SIG-M5 treated with dmso at 0.1 percent for 504 hours (cell line): ENCODE data around the gene PALMD.
A peak's percentile ranks its signal among the peaks of the same experiment; 100 is the strongest.

Experiments
- DNase-seq: peaks from one replicate; lab custom pipeline; 2025; ENCODE audit not compliant: unreplicated experiment; lab: John Stamatoyannopoulos, UW

Gene PALMD

DNA sequence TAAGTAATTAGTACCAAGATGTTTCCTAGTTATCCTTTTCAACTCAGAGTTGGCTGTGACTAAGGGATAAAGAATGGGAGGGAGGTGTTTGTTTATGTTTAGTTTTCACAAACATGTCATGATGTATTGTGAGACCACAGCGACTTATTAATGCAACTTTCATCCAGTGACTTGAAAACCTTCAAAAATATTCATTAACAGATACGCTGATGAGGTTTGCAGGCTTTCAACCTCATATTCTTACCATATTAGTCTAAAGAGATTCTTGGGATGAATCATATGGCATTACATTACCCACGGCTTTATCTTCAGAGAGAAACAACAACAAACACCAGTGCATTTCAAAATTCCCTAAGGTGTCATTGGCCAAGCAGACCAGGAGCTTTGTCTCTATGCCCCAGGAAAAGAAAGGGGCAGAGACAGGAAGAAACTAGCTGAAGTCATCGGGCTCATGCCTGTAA is 36.4 kb downstream of the PALMD start:
- DNase-seq: no peak

DNA sequence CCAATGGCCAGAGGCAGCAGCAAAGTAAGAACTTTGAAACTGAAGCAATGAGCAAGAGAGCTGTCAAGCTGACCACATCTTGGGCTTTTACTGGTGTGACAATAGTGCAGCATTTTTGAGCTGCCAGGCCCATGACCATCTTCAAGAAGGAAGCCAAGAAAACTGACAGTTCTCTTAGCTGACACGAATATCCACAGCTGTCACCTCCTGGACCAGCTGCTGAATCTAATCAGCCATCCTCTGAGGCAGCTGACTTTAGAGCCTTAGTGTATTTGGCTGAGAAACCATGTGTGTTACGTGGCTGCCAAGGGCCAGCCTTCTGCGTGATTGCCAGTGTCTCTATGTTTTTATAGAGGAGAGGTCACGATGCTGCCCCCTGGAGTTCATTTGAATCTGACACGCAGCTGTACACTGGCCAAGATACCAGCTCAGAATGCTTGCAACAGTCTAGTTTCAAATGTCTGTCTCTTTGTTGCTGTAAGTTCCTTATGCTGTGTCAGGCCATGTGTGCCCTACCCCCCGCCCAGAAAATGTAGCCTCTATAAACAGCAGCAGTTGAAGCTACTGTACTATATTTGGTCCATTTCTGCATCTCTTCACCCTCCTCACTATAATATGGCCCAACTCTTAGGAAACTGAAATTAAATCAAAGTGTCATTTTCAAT is 39.7 kb downstream of the PALMD start:
- DNase-seq: peak; percentile 47

DNA sequence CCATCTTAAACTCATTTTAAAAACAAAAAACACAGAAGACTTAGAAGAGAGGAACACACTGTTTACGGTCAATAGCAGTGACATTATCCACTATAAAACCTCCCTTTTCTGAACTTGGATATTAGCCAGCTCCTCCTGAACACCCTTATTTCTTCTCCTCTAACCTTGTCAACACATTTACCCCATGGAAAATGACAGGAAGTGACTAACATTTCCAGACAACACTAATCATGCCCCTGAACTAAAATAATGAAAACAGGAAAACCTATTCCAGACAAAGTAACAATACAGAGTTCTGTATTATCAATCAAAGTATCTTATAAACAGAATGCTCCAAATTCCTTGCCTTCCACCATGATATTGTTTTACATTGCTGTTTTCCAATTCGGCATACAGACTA is 45.3 kb downstream of the PALMD start:
- no peak for DNase-seq

DNA sequence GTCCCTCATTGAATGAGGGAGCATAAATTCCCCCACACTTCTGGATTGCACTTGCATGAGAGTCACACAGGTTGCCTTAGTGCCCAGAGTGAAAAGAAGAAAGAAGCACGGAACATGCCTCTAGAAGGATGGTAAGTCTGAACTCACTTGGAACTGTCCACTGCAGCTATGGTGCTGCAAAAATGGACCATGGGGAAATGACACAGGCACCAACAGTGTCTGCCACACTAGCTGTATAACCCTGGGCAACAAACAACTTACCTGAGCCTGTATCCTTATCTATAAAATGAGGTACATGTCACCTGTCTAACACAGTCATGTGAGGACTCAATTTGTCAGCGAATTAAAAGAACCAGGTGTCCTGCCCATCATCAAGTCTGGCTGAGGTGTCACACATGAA is 50.7 kb downstream of the PALMD start:
- DNase-seq: no peak

DNA sequence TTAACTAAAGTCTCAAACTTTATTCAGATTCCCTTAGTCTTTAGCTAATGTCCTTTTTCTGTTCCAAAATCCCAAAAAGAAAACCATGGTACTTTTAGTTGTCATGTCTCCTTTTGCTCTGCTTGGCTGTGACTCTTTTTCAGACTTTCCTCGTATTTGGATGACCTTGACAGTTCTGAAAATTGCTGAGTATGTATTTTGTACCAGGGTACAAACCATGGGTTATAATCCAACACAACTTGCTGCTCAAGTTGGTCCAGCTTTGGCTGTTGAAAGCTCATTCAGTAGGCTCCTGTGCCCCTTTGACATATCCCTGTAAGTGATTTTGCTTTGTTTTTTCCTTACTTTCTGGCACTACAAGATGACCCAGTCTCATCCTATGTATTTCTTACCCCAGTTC is 51.7 kb downstream of the PALMD start:
- no peak for DNase-seq

DNA sequence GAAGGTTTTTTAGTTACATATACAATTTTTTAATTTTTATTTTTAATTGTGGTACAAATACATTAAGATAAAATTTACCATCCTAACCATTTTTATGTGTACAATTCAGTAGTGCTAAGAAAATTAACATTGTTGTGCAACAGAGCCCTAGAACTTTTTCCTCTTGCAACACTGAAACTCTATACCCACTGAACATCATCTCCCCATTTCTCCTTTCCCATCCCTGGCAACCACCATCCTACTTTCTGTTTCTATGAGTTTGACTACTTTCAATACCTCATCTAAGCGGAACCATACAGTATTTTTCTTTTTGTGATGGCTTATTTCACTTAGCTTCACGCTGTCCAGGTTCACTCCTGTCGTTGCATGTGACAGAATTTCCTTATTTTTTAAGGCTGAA is 54.1 kb downstream of the PALMD start:
- peak; percentile 81 for DNase-seq

DNA sequence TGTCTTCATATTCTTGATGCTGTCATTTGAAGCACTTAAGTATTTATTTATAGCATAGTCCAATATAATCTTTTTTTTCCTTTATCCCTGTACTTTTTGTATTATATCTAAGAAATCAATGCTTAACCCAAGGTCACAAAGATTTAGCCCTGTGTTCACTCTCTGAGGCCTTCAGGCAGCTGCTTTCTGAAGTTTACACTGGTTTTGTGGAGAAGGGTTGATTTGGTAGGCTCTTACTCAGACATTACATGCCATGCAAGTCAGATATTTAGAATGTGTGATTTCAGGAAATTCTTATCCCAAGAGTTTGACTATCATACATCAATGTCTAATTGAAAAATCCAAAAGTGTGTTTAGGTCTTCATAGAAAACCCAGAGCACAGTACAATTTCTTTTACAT is 56.3 kb downstream of the PALMD start:
- DNase-seq: no peak

DNA sequence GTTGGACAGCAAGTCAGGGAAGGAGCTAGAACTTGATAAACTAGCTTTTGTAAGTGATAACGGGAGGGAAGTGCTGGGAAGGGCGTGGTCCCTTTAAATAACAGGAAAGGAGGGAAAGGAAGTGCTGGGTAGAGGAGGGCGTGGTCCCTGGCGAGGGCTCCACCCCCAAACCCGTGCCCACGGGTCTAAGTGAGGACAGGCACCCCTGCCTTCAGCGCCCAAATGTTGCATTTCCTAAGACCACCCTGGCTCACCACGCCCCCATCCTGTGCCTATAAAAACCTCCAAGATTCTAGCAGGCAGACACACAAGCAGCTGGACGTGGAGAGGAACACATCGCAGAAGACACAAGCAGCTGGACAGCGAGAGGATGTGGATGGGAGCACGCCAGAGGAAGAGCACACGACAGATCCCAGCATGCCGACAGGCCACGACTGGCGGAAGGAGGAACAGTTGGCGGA is 58.5 kb downstream of the PALMD start:
- DNase-seq: no peak

DNA sequence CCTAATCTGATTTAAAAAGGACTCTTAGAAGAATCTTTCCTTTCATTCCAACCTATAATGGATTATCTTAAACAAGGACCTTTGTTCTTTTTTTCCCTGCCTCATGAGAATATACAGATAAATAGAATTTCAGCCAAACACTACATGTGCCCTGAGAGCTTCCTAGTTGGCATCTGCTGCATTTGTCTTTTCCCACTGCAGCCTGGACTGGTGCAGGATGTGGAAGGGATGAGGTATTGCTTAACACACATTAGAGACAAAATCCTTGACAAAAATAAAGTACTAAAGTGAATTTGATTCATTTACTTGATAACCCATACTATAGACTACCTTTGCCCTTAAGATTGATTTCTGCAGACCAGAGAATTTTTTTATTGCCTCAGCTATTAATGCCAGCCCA is 59.5 kb downstream of the PALMD start:
- DNase-seq: no peak

DNA sequence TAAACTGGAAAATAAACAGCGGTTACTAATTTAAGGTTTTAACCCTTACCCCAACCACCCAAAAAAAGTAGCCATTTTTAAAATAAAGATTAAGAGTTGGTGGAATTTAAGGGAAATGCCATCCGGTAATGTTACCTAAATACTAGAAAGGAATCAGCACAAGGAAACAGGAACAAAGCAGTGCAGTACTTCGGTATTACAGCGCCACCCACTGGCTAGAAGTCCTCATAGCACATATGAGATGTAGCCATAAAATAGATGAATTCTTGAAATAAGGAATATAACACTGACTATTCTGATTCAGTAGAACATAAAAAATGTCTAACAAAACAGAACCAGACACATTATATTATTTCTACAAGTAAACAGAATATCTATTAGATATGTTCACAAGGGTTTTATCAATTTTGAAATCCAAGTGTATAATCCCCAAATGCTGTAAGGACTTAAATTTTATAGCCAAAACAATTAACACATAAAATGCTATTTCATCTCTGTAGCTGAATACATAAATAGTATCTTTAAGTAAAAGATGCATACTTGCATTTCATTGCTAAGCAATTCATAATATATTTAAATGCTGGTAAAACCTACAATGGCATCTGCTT is 61.7 kb downstream of the PALMD start:
- DNase-seq: peak; percentile 77

DNA sequence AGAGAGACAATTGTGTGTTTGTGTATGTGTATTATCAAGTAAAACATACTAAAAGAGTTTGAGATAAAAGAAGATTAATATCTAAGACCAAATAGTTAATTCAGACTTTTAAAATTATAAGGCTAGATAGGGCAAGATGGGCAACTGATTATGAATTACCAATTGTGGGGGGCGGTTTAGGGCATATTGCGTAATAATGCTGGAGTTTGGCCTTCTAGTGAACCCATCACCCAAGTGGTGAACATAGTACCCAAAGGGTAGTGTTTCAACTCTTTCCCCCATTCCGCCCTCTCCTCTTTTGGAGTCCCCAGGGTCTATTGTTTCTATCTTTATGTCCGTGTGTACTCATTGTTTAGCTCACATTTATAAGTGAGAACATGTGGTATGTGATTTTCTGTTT is 65.1 kb downstream of the PALMD start:
- DNase-seq: no peak

DNA sequence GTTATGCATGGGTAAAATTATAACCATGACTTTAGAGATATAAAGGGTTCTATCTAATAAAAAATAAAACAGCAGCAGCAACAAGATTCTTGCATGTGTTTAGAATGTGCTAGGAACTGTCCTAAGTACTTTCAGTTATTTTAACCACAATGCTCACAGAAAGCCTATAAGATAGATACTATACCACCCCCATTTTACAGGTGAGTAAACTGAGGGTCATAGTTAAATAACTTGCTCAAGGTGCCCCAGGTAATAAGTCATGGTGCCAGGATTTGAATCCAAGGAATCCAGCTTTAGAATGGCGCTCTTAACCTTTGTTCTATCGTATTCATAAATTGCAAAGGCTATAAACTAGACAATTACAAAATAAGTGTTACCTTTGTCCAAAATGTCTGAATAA is 67.1 kb downstream of the PALMD start:
- no peak for DNase-seq

DNA sequence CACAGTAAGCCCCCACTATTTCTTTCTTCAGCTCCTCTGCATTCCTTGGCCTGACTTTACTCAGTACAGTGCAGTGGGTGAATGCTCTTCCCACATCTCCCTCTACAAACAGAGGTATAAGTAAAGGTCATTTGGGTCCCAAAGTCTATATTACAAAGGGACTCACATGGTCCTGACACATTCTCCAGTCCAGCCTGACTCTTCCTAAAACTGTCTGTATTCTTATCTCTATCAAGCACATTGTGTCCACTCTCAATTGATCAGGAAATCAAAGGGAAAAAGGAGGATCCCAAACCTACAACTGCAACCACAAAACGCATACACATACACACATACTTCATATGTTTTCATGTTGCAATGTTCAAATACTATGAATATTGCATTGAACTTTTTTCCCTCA is 71.1 kb downstream of the PALMD start:
- DNase-seq: no peak

DNA sequence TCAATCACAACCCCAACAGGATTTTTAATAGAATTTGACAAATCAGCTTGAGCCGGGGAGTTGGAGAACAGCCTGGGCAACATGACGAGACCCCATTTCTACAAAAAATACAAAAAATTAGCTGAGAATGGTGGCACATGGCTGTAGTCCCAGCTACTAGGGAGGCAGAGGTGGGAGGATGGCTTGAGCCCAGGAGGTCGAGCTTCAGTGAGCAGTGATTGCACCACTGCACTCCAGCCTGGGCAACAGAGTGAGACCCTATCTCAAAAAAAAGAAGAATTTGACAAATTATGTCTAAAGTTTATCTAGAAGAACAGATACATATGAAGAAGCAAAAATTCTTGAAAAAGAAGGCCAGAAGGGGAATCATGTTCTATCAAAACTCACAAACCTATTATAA is 77.3 kb downstream of the PALMD start:
- DNase-seq: no peak

DNA sequence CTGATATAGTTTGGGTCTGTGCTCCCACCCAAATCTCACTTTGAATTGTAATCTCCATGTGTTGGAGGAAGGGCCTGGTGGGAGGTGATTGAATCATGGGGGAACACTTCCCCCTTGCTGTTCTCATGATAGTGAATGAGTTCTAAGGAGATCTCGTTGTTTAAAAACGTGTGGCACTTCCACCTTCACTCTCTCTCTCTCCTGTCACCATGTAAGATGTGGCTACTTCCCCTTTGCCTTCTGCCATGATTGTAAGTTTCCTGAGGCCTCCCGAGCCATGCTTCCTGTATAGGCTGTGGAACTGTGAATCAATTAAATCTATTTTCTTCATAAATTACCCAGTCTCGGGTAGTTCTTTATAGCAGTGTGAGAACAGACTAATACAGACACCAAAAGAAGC is 80.1 kb downstream of the PALMD start:
- DNase-seq: no peak

DNA sequence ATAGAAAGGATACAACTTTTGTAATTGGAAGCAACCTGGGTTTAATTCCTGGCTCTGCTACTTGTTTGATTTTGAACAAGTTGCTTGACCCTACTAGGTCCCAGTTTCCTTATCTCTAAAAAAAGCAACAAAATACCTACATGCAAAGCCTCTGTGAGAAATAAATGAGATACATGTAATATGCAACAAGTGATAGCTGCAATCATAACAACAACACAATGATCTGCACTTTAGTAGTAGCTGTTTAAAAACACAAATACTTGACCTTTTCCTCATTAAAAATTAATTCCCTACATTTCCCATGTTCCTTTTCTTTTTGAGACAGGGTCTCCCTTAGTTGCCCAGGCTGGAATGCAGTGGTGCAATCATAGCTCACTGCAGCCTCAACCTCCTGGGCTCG is 80.5 kb downstream of the PALMD start:
- no peak for DNase-seq

DNA sequence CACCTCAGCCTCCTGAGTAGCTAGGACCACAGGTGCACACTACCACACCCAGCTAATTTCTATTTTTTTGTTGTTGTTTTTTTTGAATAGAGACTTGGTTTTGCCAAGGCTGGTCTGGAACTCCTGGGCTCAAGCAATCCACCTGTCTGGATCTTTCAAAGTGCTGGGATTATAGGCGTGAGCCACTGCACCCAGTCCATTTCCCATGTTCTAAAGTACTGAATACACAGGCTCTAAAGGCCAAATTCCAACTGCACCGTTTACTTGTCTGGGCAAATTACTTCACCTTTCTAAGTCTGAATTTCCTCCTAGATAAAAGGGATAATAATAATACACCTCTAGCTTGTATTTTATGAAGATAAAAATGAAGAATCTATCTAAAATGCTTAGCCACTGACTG is 80.9 kb downstream of the PALMD start:
- DNase-seq: no peak

DNA sequence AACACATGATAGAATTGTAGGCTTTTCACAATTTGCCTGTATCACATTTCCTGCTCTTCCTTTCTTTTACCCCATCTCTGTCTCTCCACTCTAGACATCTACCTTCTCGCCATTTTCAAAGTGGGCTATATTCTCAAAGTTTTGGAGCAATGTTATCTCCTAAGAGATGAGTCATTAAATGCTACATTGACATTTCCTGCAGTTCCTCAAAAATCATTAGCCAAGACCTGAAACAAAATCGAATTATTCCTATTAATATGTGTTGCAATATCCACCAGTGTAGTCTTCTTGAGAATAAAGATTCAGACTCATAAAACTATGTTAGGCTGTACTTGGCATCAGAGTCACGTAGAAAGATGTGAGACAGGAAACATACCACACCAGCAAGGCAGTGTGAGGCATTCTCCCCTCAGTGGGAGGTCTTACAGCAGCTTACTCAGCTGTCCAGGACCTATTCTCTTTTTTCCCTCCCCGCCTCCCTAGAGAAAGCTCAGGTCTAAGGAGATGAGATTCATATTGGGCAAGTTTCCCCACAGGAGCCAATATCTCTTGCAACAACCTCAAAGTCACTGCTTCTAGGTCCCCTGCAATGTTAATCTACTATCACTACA is 81.8 kb downstream of the PALMD start:
- DNase-seq: no peak

DNA sequence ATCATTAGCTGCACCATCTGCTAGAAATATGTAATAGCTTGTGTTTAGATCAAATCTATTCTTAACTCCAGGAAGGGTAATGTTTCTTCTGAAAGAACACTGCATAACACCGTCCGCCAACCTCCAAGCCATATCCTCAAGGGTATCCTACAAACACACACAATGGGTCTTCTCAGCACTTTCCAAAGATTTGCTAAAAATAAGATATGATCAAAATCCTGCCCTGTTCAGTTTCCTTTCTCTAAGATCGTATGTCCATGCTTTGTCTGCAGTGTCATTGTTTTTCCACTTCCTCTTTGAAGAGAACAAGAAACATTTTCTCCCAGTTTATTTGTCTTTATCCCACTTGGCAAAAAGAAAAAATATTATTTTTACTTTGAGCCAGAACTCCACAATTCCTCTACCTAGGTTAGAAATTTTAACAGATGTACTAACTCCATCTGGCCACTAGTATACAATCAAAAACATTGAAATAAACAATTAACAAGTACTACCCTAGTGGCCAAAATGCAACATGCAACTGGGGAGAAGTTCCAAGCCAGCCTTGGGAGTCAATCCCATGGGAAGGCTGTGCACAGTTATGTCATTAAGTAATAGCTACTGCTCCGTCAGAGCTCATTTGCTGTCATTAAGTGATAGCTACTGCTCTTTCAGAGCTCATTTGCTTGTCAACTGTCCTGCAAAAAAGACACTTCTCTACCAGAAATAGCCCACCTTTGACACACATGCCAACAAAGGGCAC is 82.8 kb downstream of the PALMD start:
- no peak for DNase-seq

DNA sequence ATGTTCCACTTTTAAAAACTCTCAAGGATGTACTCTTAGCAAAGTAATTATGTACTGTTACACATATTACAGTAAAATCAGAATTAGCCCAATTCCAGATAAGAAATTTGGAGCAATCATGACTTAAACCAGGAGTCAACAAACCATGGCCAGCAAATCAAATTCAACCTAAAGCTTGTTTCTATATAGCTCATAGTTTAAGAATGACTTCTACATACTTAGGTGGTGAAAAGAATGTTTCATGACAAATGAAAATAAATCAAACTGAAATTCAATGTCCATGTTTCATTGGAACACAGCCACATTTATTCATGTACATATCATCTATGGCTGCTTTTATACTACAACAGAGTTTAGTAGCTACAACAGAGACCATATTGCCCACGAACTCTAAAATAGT is 85.5 kb downstream of the PALMD start:
- no peak for DNase-seq

DNA sequence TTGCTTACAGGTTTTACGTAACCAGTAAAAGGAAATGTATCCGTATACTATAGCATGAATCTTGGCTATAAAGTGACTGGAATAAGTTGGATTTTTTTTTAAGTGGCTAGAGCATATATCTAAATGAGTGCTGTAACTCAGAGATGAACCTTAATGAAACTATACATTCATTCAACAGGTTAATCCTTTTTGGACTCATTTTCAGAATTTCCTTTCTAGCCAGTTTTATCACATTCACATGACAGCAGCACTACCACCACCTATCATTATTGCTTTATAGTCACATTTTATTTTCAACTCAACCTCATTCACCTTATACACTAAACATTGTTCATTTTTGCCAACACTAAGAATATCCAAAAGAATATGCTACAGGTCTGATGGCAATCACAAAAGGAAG is 89.9 kb downstream of the PALMD start:
- no peak for DNase-seq

DNA sequence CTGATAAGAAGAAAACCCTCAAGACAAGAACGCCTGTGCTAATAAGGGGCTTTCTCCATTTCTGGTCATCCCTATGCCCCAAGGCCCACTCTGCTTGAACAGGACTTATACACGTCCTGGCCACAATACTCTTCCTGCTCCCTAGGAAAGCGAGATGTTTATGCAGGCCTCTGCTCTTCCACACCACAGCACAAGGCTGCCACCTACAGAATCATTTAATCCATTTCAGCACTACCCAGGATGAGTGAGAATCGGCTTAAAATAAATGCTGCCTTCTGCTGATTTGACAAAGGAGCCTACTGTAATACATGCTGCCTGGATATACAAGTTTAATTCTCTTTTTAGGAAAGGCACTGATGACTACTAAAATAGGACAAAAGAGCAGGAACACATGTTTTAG is 91.1 kb downstream of the PALMD start:
- peak; percentile 39 for DNase-seq
